NCI-H2081 treated with DMSO at 0.1 percent for 48 hours (cell line): ENCODE data around the gene RAX2.
"Not testable (repeated sequence)": the region's sequence is repeated elsewhere in the genome, so short reads cannot be mapped to it uniquely, and the experiment has no call there.

Experiments
- DNase-seq: peaks from one replicate; lab custom pipeline; 2025; lab: John Stamatoyannopoulos, UW

Gene RAX2

GRCh38 chr19:3771906-3772455, at the start of gene RAX2:
TSS of gene RAX2 (minus strand) at chr19:3772228. CDS start at chr19:3771742, 486 bp downstream.
- no peak for DNase-seq

DNA sequence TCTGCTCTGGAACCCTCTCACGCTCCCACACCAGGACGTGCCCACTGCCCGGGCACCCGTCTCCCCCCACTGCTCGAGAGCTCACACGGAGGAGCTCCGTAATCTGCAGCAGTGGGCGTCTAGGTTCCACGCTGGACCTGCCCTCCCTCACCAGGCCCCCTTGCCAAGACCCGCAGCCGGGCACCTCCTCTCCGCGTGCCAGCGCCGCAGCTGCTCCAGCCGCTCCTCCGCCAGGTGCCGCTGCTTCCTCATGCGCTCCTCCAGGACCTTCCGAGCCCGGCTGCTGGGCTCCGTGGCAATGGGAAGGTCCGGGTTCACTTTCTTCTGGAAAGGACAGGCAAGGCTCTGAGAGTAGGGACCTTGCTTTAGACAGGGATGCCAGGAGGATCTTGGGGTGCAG, 49.1 kb upstream of the RAX2 start:
- no peak for DNase-seq

DNA sequence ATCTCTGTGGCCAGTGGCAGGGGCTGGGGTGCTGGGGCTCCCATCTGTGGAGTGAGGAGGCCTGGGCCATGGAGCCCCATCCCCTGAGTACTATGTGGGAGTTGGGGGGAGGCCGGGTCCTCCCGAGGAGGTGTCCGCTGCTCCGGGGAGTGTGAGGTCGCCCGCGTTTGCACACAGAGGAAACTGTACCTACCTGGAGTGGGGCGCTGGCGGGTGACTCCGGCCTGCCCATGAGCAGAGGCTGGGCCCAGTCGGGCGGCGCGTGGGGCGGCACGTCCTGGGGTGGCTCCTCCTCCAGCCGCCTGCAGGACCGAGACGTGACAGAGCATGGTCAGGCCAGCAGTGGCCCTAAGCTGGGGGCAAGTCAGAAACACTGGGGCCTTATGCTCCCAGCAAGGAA, 48.0 kb upstream of the RAX2 start:
- DNase-seq: no peak

GRCh38 chr19:3818918-3819317, 46.9 kb upstream of the RAX2 start:
- no peak for DNase-seq

- no peak for DNase-seq
Observed at GRCh38 chr19:3818466-3818865, 46.4 kb upstream of the RAX2 start.

- no peak for DNase-seq
Observed at GRCh38 chr19:3817761-3818160, 45.7 kb upstream of the RAX2 start.

DNA sequence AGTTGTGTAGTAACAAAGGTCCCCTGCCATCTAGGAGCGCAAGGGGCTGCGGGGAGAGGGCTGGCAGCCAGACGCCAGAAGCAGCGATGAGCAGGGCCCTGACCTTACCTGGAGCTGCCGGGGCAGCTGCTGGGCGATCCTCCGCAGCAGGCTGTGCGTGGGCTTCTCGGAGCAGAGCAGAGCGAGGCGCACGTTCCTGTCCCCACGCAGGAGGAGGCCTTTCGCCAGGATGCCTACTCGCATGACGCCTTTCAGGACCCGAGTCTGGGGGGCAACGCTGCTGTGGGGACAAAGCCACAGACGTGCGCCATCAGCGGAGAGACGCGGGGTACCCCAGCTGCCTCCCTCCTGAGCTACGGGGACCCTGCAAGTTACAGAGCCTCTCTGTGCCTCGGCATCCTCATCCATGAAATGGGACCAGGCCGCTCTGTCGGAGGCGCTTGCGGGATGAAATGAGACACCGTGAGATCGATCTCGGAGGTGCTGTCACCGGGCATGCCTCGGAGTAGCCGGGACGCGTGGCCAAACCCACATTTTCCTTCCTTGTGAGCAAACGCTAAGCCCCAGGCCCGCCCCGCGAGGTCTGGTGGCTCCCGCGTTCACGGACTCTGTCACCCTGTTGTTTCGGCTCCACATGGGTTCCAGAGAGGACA, 44.7 kb upstream of the RAX2 start:
- no peak for DNase-seq

DNA sequence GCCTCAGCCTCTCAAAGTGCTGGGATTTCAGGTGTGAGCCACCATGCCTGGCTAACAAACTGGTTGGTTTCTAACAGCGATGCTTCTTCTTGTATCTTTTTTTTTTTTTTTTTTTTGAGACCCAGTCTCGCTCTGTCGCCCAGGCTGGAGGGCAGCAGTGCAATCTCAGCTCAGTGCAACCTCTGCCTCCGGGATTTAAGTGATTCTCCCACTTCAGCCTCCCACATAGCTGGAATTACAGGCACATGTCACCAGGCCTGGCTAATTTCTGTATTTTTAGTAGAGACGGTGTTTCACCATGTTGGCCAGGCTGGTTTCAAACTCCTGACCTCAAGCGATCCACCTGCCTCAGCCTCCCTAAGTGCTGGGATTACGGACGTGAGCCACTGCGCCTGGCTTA, 44.1 kb upstream of the RAX2 start:
- DNase-seq: not testable (repeated sequence)

DNA sequence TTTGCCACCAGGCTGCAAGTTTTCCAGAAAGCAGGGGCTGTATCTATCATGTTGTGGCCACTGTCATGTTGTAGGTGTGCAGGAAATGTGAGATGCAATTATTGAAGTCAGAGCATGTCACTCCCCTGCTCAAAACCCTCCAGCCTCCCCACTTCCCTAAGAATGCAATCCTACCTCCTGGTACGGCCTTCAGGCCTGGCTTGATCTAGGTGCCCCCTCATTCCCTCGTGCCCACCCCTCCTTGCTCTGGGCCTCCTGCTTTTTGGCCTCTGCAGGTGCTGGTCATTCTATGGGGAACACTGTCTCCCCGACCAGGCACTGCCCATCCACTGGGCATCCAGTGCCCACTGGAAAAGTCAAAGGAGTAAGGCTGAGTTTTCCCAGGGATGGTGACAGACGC, 42.6 kb upstream of the RAX2 start:
- DNase-seq: no peak

GRCh38 chr19:3813473-3814392, 41.7 kb upstream of the RAX2 start:
- DNase-seq: no peak

GRCh38 chr19:3810708-3811355, 38.8 kb upstream of the RAX2 start:
- DNase-seq: no peak

- DNase-seq: no peak
Observed at GRCh38 chr19:3809881-3810707, 38.1 kb upstream of the RAX2 start.

- no peak for DNase-seq
Observed at GRCh38 chr19:3808420-3809143, 36.6 kb upstream of the RAX2 start.

DNA sequence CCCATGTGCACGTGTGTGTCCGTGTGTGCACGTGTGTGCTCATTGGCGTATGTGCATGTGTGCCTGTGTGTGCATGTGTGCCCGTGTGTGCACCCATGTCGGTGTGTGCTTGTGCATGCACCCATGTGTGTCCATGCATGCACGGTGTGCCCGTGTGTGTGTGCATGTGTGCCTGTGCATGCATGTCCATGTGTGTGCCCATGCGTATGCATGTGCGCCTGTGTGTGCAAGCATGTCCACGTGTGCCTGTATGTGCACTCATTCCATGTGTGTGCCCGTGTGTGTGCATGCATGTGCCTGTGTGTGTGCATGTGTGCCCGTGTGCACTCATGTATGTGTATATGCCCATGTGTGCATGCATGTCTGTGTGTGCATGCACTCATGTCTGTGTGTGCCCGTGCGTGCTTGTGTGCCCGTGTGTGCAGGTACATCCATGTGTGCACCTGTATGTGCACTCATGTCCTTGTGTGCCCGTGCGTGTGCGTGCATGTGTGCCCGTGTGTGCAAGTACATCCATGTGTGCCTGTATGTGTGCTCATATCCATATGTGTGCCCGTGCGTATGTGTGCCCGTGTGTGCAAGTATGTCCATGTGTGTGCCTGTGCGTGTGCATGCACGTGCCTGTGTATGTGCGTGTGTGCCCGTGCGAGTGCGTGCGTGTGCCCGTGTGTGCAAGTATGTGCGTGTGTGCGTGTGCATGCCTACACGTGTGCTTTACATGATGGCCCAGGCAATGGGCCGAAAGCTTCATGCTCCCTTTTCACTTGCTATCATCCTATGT, 35.7 kb upstream of the RAX2 start:
- DNase-seq: no peak

DNA sequence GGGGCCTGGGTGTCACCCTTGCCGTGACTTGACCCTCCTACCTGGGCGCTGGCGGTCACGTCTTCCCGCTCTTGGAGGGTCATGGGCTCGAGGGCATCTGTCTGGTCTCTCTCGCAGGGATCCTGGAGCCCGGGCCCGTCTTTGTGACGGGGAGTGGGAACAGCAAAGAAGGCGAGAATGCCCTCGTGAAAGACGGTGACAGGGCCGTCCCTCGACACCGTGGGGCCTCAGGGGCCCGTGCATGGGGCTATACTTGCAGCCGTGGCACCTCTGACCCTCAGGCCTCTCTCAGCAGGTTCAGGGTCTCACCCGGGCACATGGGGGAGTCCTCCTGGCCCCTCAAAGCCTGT, 35.1 kb upstream of the RAX2 start:
- DNase-seq: no peak

DNA sequence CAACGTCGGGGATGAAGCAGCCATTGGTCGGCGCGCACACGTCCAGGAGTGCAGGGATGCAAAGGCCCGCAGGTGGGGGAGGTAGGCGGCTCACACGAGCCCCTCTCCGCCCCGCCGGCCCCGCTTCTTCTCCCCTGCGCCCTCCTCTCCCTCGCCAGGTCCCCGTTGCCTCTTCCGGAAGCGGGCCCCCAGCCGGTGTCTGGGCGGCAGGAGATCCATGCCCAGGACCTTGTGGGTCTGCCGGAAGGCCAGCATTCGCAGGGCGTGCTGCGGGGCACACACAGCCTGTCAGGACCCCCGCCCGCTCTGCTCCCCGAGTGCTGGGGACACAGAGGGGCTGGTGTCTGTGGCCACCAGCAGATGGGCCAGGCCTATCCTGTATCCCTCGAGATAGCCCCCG, 33.8 kb upstream of the RAX2 start:
- no peak for DNase-seq

DNA sequence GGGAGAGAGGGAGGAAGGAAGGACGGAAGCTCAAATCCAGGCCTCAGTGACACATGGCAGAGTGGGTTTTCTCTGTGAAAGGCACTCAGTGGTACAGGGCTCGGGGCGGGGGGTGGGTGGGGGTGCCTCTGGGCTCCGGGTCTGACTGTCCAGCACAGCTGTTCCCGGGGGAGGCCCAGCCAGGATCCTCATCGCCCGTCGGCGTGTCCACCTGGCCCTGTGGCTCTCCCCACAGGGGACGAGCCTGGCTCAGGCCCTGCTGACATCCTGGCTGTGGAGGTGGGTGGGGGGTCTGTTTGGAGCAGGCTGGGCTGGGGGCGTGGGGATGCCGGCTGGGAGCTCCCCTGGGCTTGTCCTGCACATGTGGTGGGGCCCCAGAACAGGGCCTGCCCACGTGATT, 32.4 kb upstream of the RAX2 start:
- no peak for DNase-seq

- no peak for DNase-seq
Observed at GRCh38 chr19:3803986-3804385, 32.0 kb upstream of the RAX2 start.

DNA sequence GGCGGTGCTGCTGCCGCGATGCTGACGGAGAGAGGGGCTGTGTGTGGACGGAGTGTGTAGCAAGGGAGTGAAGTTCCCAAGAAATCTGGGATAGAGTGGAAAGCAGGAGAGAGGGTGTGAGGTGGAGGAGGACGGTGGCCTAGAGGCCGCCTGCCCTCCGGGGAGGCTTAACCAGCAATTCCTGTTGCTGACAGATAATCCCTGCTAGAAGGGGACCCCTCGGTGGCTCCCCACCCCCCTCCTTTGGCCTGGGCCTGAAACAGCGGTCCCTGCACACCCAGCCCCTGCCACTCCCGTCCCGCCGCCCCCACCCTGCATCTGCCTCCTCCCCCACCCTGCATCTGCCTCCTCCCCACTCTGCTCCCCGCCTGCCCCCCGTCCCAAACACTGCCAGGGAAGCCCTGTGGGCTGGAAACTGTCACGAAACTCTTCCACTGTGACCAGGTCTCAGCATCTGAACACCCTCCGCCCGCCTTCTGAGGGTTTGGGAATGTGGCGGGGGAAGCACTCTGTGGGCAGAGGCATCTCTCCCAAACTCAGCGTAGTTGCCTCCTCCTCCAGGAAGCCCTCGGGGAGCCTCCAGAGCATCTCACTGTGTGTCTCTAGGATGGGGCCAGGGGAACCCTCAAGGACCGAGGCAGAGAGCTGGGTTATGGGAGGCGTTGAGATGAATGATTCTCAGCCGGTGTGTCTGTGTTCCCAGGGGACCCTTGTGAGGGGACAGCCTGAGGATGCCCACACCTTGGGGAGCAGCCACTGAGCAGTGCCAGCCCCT, 31.3 kb upstream of the RAX2 start:
- no peak for DNase-seq
